DOHH2 (cell line): ENCODE results near the gene MKLN1.

Experiments used
- EZH2phosphoT487 ChIP-seq: fragments of 200-600 bp; sonication (generic); IDR thresholded peaks from 2 replicates; pipeline ENCODE4 v1.6.1; 2017; ENCODE audit warnings: borderline replicate concordance, mild to moderate bottlenecking, antibody characterized with exemption, low read length, moderate library complexity, mixed read lengths
- TF ChIP-seq, protein P1 (sequence below): fragments of 200-600 bp; sonication (generic); IDR thresholded peaks from one replicate; pipeline ENCODE4 v1.5.1; 2014; ENCODE audit warnings: antibody characterized with exemption, mild to moderate bottlenecking, low read depth, low read length; ENCODE audit not compliant: poor library complexity, severe bottlenecking

DNA sequence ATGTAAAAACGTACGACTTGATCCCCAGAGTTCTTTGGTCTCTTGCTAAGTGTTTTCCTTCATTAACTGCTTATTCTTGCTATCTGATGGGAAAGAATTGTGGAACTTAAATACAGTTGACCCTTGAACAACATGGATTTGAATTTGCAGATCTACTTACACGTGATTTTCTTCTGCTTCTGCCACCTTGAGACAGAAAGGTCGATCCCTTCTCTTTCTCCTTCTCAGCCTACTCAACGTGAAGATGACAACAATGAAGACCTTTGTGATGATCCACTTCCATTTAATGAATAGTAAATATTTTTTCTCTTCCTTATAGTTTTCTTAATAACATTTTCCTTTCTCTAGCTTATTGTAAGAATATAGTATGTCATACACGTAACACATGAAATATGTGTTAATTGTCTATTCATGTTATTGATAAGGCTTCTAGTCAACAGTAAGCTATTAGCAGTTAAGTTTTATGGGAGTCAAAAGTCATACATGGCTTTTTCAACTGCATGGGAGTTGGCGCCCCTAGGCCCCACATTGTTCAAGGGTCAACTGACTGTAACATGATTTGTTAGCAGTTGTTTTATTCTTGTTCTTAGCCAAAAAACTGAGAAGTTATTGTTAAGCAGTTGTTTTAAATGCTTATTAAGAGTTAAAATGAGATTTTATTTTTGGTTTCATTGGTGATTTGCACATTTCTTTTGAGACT, 11.2 kb downstream of the MKLN1 start:
- TF ChIP-seq, protein P1, sequence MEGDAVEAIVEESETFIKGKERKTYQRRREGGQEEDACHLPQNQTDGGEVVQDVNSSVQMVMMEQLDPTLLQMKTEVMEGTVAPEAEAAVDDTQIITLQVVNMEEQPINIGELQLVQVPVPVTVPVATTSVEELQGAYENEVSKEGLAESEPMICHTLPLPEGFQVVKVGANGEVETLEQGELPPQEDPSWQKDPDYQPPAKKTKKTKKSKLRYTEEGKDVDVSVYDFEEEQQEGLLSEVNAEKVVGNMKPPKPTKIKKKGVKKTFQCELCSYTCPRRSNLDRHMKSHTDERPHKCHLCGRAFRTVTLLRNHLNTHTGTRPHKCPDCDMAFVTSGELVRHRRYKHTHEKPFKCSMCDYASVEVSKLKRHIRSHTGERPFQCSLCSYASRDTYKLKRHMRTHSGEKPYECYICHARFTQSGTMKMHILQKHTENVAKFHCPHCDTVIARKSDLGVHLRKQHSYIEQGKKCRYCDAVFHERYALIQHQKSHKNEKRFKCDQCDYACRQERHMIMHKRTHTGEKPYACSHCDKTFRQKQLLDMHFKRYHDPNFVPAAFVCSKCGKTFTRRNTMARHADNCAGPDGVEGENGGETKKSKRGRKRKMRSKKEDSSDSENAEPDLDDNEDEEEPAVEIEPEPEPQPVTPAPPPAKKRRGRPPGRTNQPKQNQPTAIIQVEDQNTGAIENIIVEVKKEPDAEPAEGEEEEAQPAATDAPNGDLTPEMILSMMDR: no peak
- TF ChIP-seq EZH2phosphoT487: no peak
